T-helper 22 cell (primary cell): ENCODE data around the gene POU3F2.

Experiments used
- DNase-seq: peaks from one replicate; pipeline ENCODE4 v3.0.0-alpha.2; 2020; ENCODE audit warnings: low read depth

POU3F2 gene

GRCh38 chr6:98831057-98831958, 3.1 kb upstream of the POU3F2 start:
- no peak for DNase-seq

- no peak for DNase-seq
These were observed 2.5 kb upstream of the POU3F2 start for GRCh38 chr6:98831959-98832283.

- no peak for DNase-seq
These were observed 1.9 kb upstream of the POU3F2 start for GRCh38 chr6:98832284-98833056.

- DNase-seq, result no peak
These were observed 1.4 kb upstream of the POU3F2 start for GRCh38 chr6:98833057-98833306.

- DNase-seq, result no peak
These were observed 891 bp upstream of the POU3F2 start for GRCh38 chr6:98833307-98834059.

- DNase-seq, result no peak
These were observed 1.0 kb downstream of the POU3F2 start for GRCh38 chr6:98835149-98836024.

GRCh38 chr6:98836025-98836961, 1.9 kb downstream of the POU3F2 start:
- no peak for DNase-seq

GRCh38 chr6:98836962-98837944, 2.9 kb downstream of the POU3F2 start:
- no peak for DNase-seq

GRCh38 chr6:98838032-98838431, 3.7 kb downstream of the POU3F2 start:
- no peak for DNase-seq

- DNase-seq, result no peak
These were observed 4.6 kb downstream of the POU3F2 start for GRCh38 chr6:98838975-98839374.

GRCh38 chr6:98839781-98840361, 5.5 kb downstream of the POU3F2 start:
- no peak for DNase-seq

GRCh38 chr6:98840385-98840784, 6.0 kb downstream of the POU3F2 start:
- DNase-seq, result no peak

- no peak for DNase-seq
These were observed 6.7 kb downstream of the POU3F2 start for GRCh38 chr6:98840996-98841513.

- no peak for DNase-seq
These were observed 7.4 kb downstream of the POU3F2 start for GRCh38 chr6:98841621-98842341.

GRCh38 chr6:98842342-98843180, 8.2 kb downstream of the POU3F2 start:
- DNase-seq, result no peak

- no peak for DNase-seq
These were observed 9.2 kb downstream of the POU3F2 start for GRCh38 chr6:98843271-98844243.
